GM23338 (cell line): ENCODE results near the gene NOVA2. TPM values are rescaled to one million over a fixed set of nuclear protein-coding genes. Genes with fewer than 3 reads are reported as not detected.

Experiments
- ATAC-seq: fragments of 200-7000 bp; cut with Tn5 transposase; 3 replicates; pipeline ENCODE4 v1.9.1; 2020
- DNase-seq: peaks from one replicate; pipeline ENCODE4 v3.0.0-alpha.2; 2015; ENCODE audit warnings: low spot score
- H2AFZ ChIP-seq: fragments of 200-600 bp; sonication (generic); 2 replicates; pipeline ENCODE4 v1.8.0; 2016; ENCODE audit warnings: antibody characterized with exemption, mild to moderate bottlenecking, moderate library complexity
- H3F3A ChIP-seq: fragments of 200-600 bp; sonication (generic); replicated peaks from 2 replicates; pipeline ENCODE4 v1.8.0; 2017; ENCODE audit warnings: antibody characterized with exemption, mixed run types, low read depth
- H3K27ac ChIP-seq: fragments of 200-600 bp; sonication (generic); 2 replicates; pipeline ENCODE4 v1.6.1; 2016; ENCODE audit warnings: low read depth
- H3K27me3 ChIP-seq: fragments of 200-600 bp; sonication (generic); 2 replicates; pipeline ENCODE4 v1.8.0; 2016; ENCODE audit warnings: mild to moderate bottlenecking, mixed run types, moderate library complexity; ENCODE audit not compliant: insufficient read depth
- H3K36me3 ChIP-seq: fragments of 200-600 bp; sonication (generic); 2 replicates; pipeline ENCODE4 v1.8.0; 2016; ENCODE audit warnings: mild to moderate bottlenecking; ENCODE audit not compliant: insufficient read depth
- H3K4me1 ChIP-seq: fragments of 200-600 bp; sonication (generic); 2 replicates; pipeline ENCODE4 v1.8.0; 2016; ENCODE audit warnings: mild to moderate bottlenecking, moderate library complexity; ENCODE audit not compliant: insufficient read depth
- H3K4me2 ChIP-seq: fragments of 200-600 bp; sonication (generic); 2 replicates; pipeline ENCODE4 v1.7.1; 2017; ENCODE audit warnings: mixed run types
- H3K4me3 ChIP-seq: fragments of 200-600 bp; sonication (generic); 2 replicates; pipeline ENCODE4 v1.6.1; 2016; ENCODE audit warnings: mixed run types
- H3K79me2 ChIP-seq: fragments of 200-600 bp; sonication (generic); replicated peaks from 2 replicates; pipeline ENCODE4 v1.8.0; 2017; ENCODE audit warnings: mild to moderate bottlenecking; ENCODE audit not compliant: insufficient read depth
- H3K9me2 ChIP-seq: fragments of 200-600 bp; sonication (generic); 2 replicates; pipeline ENCODE4 v1.8.0; 2017; ENCODE audit not compliant: insufficient read depth
- H4K20me1 ChIP-seq: fragments of 200-600 bp; sonication (generic); replicated peaks from 2 replicates; pipeline ENCODE4 v1.8.0; 2017; ENCODE audit warnings: mild to moderate bottlenecking; ENCODE audit not compliant: insufficient read depth
- H3K27ac Mint-ChIP-seq: 2 replicates; pipeline ENCODE4 v1.8.0; 2020; ENCODE audit warnings: inconsistent platforms, mild to moderate bottlenecking, moderate library complexity, mixed read lengths
- H3K27me3 Mint-ChIP-seq: 3 replicates; pipeline ENCODE4 v1.8.0; 2022; ENCODE audit warnings: low read depth, mild to moderate bottlenecking, moderate library complexity, mixed read lengths, inconsistent platforms; ENCODE audit not compliant: insufficient read depth, poor library complexity
- H3K36me3 Mint-ChIP-seq: 3 replicates; pipeline ENCODE4 v1.8.0; 2021; ENCODE audit warnings: low read depth, mild to moderate bottlenecking, inconsistent platforms, moderate library complexity, mixed read lengths
- H3K4me1 Mint-ChIP-seq: 3 replicates; pipeline ENCODE4 v1.8.0; 2020; ENCODE audit warnings: mild to moderate bottlenecking, inconsistent platforms, mixed read lengths
- H3K4me3 Mint-ChIP-seq: 3 replicates; pipeline ENCODE4 v1.8.0; 2021; ENCODE audit warnings: moderate library complexity, mild to moderate bottlenecking, inconsistent platforms, mixed read lengths
- H3K9me3 Mint-ChIP-seq: 3 replicates; pipeline ENCODE4 v1.8.0; 2020; ENCODE audit warnings: moderate library complexity, mild to moderate bottlenecking, inconsistent platforms, mixed read lengths
- CREB1 ChIP-seq: fragments of 250-450 bp; sonication (Bioruptor Pico); IDR thresholded peaks from 2 replicates; pipeline ENCODE4 v1.5.0; 2020; ENCODE audit warnings: low read depth, mild to moderate bottlenecking, moderate library complexity
- ETS1 ChIP-seq: IDR thresholded peaks from 2 replicates; pipeline ENCODE4 v1.6.1; 2016; ENCODE audit warnings: antibody characterized with exemption
- EZH2 ChIP-seq: fragments of 200-600 bp; sonication (generic); IDR thresholded peaks from one replicate; pipeline ENCODE4 v1.8.0; 2017; ENCODE audit warnings: antibody characterized with exemption, mild to moderate bottlenecking, low read depth; ENCODE audit not compliant: unreplicated experiment
- EZH2phosphoT487 ChIP-seq: fragments of 200-600 bp; sonication (generic); IDR thresholded peaks from one replicate; pipeline ENCODE4 v1.8.1; 2018; ENCODE audit warnings: antibody characterized with exemption; ENCODE audit not compliant: unreplicated experiment
- JUNB ChIP-seq: IDR thresholded peaks from one replicate; pipeline ENCODE4 v1.6.1; 2016; ENCODE audit warnings: antibody characterized with exemption; ENCODE audit not compliant: unreplicated experiment
- NANOG ChIP-seq: IDR thresholded peaks from 2 replicates; pipeline ENCODE4 v1.6.1; 2016; ENCODE audit warnings: antibody characterized with exemption, borderline replicate concordance
- POLR2AphosphoS5 ChIP-seq: IDR thresholded peaks from 2 replicates; pipeline ENCODE4 v1.6.1; 2016; ENCODE audit warnings: antibody characterized with exemption, low read depth
- REST ChIP-seq: IDR thresholded peaks from one replicate; pipeline ENCODE4 v1.6.1; 2018; ENCODE audit warnings: antibody characterized with exemption; ENCODE audit not compliant: unreplicated experiment
- STAT1 ChIP-seq: IDR thresholded peaks from one replicate; pipeline ENCODE4 v1.6.1; 2016; ENCODE audit warnings: antibody characterized with exemption; ENCODE audit not compliant: unreplicated experiment
- ZNF114 ChIP-seq: fragments of 250-450 bp; sonication (Bioruptor Pico); IDR thresholded peaks from 2 replicates; pipeline ENCODE4 v1.5.0; 2020; ENCODE audit warnings: mild to moderate bottlenecking, moderate library complexity
- ZNF331 ChIP-seq: fragments of 250-450 bp; sonication (Bioruptor Pico); IDR thresholded peaks from 2 replicates; pipeline ENCODE4 v1.5.0; 2020; ENCODE audit warnings: low read depth, mild to moderate bottlenecking, moderate library complexity
- polyA plus RNA-seq: library from polyadenylated mRNA; unstranded; fragments of >200 nt; fragmentation: Nextera tagmentation; extraction: Ambion mirVana; gene quantifications from 2 replicates; pipeline ENCODE4 v1.2.1, GENCODE V29; 2016
- total RNA-seq: library from RNA; depleted of rRNA; stranded (reverse); fragments of >200 nt; shearing (Covaris generic); gene quantifications from 2 replicates; pipeline ENCODE4 v1.2.3, GENCODE V29; 2014
- TF ChIP-seq, protein P1 (sequence below), 2 experiments: fragments of 200-600 bp in 1 of 2; sonication (generic) in 1 of 2; conservative IDR thresholded peaks; 2 replicates each; pipeline versions ENCODE4 v1.5.1 to v1.6.1; 2016 to 2017; ENCODE audit warnings: antibody characterized with exemption in 2 of 2, low read depth in 2 of 2, mild to moderate bottlenecking in 2 of 2, moderate library complexity in 1 of 2
- TF ChIP-seq, protein P2 (sequence below): fragments of 250-450 bp; sonication (Bioruptor Pico); IDR thresholded peaks from 2 replicates; pipeline ENCODE4 v1.5.0; 2020; ENCODE audit warnings: mild to moderate bottlenecking, moderate library complexity

NOVA2 gene
- total and polyA plus RNA-seq, 2 experiments from 2014 or later = 5.1 to 13.7 TPM

DNA sequence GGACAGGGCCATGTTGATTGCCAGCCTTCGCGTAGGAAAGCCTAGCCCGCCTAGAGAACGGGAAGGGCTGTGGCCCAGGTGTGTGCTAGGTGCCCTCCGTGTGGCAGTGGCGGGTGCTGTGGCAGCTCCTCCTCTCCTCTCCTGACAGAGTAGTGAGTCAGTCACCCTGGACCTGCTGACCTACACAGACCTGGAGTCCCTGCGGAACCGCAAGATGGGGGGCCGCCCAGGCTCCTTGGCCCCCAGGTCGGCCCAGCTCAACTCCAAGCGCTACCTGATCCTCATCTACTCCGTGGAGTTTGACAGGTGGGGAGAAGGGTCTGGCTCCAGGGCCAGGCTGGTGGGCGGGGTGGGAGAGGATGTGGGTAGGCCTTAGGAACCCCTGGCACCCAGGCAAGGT lies 32.7 kb upstream of the NOVA2 start:
- ATAC-seq (no peak), DNase-seq (no peak)
- H3K4me3 ChIP-seq = no peak overlapping the region
- peaks cover 1% of the 10 kb centered on the region for H3K27me3 Mint-ChIP-seq
- no peaks in the 10 kb centered on the region for H3K4me1 ChIP-seq
- no peak overlapping the region for H2AFZ ChIP-seq
- no peaks in the 10 kb centered on the region for H3F3A ChIP-seq
- H3K9me2 ChIP-seq = no peaks in the 10 kb centered on the region
- no peak overlapping the region for H3K27ac ChIP-seq
- H3K36me3 Mint-ChIP-seq = peaks cover 24% of the 10 kb centered on the region
- H4K20me1 ChIP-seq = peaks cover 5% of the 10 kb centered on the region; the same call in 1 of the 2 replicates
- no peaks in the 10 kb centered on the region for H3K9me3 Mint-ChIP-seq
- 0 out of 2 replicates have a peak, but pooled peaks cover 10% of the 10 kb centered on the region for H3K79me2 ChIP-seq
- H3K4me1 Mint-ChIP-seq = no peaks in the 10 kb centered on the region
- no peak for TF ChIP-seq EZH2
- no peak for TF ChIP-seq STAT1
- TF ChIP-seq ZNF331 (CRISPR knock-in tag) = no peak
- TF ChIP-seq NANOG = no peak
- TF ChIP-seq, protein P1, sequence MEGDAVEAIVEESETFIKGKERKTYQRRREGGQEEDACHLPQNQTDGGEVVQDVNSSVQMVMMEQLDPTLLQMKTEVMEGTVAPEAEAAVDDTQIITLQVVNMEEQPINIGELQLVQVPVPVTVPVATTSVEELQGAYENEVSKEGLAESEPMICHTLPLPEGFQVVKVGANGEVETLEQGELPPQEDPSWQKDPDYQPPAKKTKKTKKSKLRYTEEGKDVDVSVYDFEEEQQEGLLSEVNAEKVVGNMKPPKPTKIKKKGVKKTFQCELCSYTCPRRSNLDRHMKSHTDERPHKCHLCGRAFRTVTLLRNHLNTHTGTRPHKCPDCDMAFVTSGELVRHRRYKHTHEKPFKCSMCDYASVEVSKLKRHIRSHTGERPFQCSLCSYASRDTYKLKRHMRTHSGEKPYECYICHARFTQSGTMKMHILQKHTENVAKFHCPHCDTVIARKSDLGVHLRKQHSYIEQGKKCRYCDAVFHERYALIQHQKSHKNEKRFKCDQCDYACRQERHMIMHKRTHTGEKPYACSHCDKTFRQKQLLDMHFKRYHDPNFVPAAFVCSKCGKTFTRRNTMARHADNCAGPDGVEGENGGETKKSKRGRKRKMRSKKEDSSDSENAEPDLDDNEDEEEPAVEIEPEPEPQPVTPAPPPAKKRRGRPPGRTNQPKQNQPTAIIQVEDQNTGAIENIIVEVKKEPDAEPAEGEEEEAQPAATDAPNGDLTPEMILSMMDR (conservative IDR thresholded peaks at IDR 0.05; ENCODE audit: low read depth in 2 of 2) = no peak
- TF ChIP-seq JUNB = no peak
- TF ChIP-seq REST = no peak
- no peak for TF ChIP-seq EZH2phosphoT487
- TF ChIP-seq ETS1 = no peak
- no peak for TF ChIP-seq CREB1
- TF ChIP-seq, protein P2, sequence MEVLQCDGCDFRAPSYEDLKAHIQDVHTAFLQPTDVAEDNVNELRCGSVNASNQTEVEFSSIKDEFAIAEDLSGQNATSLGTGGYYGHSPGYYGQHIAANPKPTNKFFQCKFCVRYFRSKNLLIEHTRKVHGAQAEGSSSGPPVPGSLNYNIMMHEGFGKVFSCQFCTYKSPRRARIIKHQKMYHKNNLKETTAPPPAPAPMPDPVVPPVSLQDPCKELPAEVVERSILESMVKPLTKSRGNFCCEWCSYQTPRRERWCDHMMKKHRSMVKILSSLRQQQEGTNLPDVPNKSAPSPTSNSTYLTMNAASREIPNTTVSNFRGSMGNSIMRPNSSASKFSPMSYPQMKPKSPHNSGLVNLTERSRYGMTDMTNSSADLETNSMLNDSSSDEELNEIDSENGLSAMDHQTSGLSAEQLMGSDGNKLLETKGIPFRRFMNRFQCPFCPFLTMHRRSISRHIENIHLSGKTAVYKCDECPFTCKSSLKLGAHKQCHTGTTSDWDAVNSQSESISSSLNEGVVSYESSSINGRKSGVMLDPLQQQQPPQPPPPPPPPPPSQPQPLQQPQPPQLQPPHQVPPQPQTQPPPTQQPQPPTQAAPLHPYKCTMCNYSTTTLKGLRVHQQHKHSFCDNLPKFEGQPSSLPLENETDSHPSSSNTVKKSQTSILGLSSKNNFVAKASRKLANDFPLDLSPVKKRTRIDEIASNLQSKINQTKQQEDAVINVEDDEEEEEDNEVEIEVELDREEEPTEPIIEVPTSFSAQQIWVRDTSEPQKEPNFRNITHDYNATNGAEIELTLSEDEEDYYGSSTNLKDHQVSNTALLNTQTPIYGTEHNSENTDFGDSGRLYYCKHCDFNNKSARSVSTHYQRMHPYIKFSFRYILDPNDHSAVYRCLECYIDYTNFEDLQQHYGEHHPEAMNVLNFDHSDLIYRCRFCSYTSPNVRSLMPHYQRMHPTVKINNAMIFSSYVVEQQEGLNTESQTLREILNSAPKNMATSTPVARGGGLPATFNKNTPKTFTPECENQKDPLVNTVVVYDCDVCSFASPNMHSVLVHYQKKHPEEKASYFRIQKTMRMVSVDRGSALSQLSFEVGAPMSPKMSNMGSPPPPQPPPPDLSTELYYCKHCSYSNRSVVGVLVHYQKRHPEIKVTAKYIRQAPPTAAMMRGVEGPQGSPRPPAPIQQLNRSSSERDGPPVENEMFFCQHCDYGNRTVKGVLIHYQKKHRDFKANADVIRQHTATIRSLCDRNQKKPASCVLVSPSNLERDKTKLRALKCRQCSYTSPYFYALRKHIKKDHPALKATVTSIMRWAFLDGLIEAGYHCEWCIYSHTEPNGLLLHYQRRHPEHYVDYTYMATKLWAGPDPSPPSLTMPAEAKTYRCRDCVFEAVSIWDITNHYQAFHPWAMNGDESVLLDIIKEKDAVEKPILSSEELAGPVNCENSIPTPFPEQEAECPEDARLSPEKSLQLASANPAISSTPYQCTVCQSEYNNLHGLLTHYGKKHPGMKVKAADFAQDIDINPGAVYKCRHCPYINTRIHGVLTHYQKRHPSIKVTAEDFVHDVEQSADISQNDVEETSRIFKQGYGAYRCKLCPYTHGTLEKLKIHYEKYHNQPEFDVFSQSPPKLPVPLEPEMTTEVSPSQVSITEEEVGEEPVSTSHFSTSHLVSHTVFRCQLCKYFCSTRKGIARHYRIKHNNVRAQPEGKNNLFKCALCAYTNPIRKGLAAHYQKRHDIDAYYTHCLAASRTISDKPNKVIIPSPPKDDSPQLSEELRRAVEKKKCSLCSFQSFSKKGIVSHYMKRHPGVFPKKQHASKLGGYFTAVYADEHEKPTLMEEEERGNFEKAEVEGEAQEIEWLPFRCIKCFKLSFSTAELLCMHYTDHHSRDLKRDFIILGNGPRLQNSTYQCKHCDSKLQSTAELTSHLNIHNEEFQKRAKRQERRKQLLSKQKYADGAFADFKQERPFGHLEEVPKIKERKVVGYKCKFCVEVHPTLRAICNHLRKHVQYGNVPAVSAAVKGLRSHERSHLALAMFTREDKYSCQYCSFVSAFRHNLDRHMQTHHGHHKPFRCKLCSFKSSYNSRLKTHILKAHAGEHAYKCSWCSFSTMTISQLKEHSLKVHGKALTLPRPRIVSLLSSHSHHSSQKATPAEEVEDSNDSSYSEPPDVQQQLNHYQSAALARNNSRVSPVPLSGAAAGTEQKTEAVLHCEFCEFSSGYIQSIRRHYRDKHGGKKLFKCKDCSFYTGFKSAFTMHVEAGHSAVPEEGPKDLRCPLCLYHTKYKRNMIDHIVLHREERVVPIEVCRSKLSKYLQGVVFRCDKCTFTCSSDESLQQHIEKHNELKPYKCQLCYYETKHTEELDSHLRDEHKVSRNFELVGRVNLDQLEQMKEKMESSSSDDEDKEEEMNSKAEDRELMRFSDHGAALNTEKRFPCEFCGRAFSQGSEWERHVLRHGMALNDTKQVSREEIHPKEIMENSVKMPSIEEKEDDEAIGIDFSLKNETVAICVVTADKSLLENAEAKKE = no peak
- TF ChIP-seq ZNF114 (CRISPR knock-in tag) = no peak
- TF ChIP-seq POLR2AphosphoS5 = no peak
- H3K4me3 Mint-ChIP-seq = no peak overlapping the region
- H3K36me3 ChIP-seq = no peaks in the 10 kb centered on the region
- H3K27ac Mint-ChIP-seq = no peak overlapping the region
- no peaks in the 10 kb centered on the region for H3K27me3 ChIP-seq
- H3K4me2 ChIP-seq = no peak overlapping the region
